Subcutaneous abdominal adipose tissue (tissue), 5 donors: Measurements from ENCODE around the gene SLC37A4.

Experiments used
- H3K27ac ChIP-seq: one replicate; pipeline ENCODE4 v1.7.0; 2013; ENCODE audit warnings: low read depth, mild to moderate bottlenecking, inconsistent platforms, low read length, moderate library complexity
- H3K27me3 ChIP-seq, 5 donors: one replicate each; pipeline ENCODE4 v1.7.0; 2013; ENCODE audit warnings: low read length in 5 of 5, inconsistent platforms in 1 of 5; ENCODE audit not compliant: control insufficient read depth in 5 of 5, insufficient read depth in 4 of 5
- H3K36me3 ChIP-seq, 5 donors: one replicate each; pipeline ENCODE4 v1.7.0; 2013; ENCODE audit warnings: low read length in 5 of 5; ENCODE audit not compliant: control insufficient read depth in 5 of 5, insufficient read depth in 5 of 5
- H3K4me1 ChIP-seq, 5 donors: one replicate each; pipeline ENCODE4 v1.7.0; 2013; ENCODE audit warnings: low read length in 5 of 5, mild to moderate bottlenecking in 3 of 5, moderate library complexity in 1 of 5; ENCODE audit not compliant: control insufficient read depth in 5 of 5, insufficient read depth in 5 of 5
- H3K4me3 ChIP-seq, 5 donors: one replicate each; pipeline ENCODE4 v1.7.0; 2013; ENCODE audit warnings: low read length in 5 of 5, low read depth in 1 of 5
- H3K9ac ChIP-seq, 5 donors: one replicate each; pipeline ENCODE4 v1.7.0; 2013; ENCODE audit warnings: low read length in 5 of 5, mild to moderate bottlenecking in 4 of 5, moderate library complexity in 3 of 5
- H3K9me3 ChIP-seq, 5 donors: one replicate each; pipeline ENCODE4 v1.7.0; 2013; ENCODE audit warnings: low read length in 5 of 5; ENCODE audit not compliant: control insufficient read depth in 5 of 5
- donor health status: healthy.
- donor health status: healthy.
- donor health status: healthy.
- donor health status: healthy.
- donor health status: healthy.

SLC37A4 gene

GRCh38 chr11:119028346-119029068, 2.2 kb downstream of the SLC37A4 start:
- H3K4me1 ChIP-seq, result peaks cover 0 to 53% (median 42%) of the 10 kb centered on the region in 5 donors
- peaks cover 4 to 37% (median 32%) of the 10 kb centered on the region in 5 donors for H3K36me3 ChIP-seq
- H3K27ac ChIP-seq, result no peak overlapping the region
- no peaks in the 10 kb centered on the region for H3K27me3 ChIP-seq
- no peak overlapping the region for H3K4me3 ChIP-seq
- H3K9me3 ChIP-seq, result no peaks in the 10 kb centered on the region
- H3K9ac ChIP-seq, result no peak overlapping the region

GRCh38 chr11:119027561-119028345, 2.9 kb downstream of the SLC37A4 start:
- Histone ChIP-seq H3K9ac (peak overlapping the region in 1 of 5 donors; percentile 16), H3K4me1 (peaks cover 0 to 53% (median 43%) of the 10 kb centered on the region in 5 donors)

GRCh38 chr11:119026970-119027369, 3.7 kb downstream of the SLC37A4 start:
- H3K4me3 ChIP-seq, result no peak overlapping the region
- H3K9me3 ChIP-seq, result no peaks in the 10 kb centered on the region
- H3K36me3 ChIP-seq, result peaks cover 7 to 50% (median 44%) of the 10 kb centered on the region in 5 donors
- H3K9ac ChIP-seq, result no peak overlapping the region
- H3K27ac ChIP-seq, result no peak overlapping the region
- H3K27me3 ChIP-seq, result no peaks in the 10 kb centered on the region
- peaks cover 0 to 53% (median 43%) of the 10 kb centered on the region in 5 donors for H3K4me1 ChIP-seq

More at GRCh38 chr11:119027561-119028345, 2.9 kb downstream of the SLC37A4 start:
- Histone ChIP-seq H3K27me3 (no peaks in the 10 kb centered on the region), H3K27ac (no peak overlapping the region), H3K4me3 (no peak overlapping the region), H3K9me3 (no peaks in the 10 kb centered on the region), H3K36me3 (peaks cover 7 to 43% (median 37%) of the 10 kb centered on the region in 5 donors)

- no peak overlapping the region for H3K4me3 ChIP-seq
- peaks cover 12 to 58% (median 48%) of the 10 kb centered on the region in 5 donors for H3K36me3 ChIP-seq
- H3K9ac ChIP-seq, result no peak overlapping the region
- H3K27me3 ChIP-seq, result no peaks in the 10 kb centered on the region
- H3K4me1 ChIP-seq, result peaks cover 0 to 54% (median 47%) of the 10 kb centered on the region in 5 donors
- no peaks in the 10 kb centered on the region for H3K9me3 ChIP-seq
- peak overlapping the region; percentile 15 for H3K27ac ChIP-seq
Observed at GRCh38 chr11:119025978-119026766, 4.5 kb downstream of the SLC37A4 start.

GRCh38 chr11:119025541-119025940, 5.1 kb downstream of the SLC37A4 start:
- Histone ChIP-seq H3K9ac (peak overlapping the region in 3 of 5 donors; percentile 2 to 51 (median 26)), H3K4me3 (no peak overlapping the region), H3K27ac (peak overlapping the region; percentile 15), H3K4me1 (peaks cover 0 to 52% (median 46%) of the 10 kb centered on the region in 5 donors), H3K9me3 (no peaks in the 10 kb centered on the region), H3K36me3 (peaks cover 12 to 61% (median 48%) of the 10 kb centered on the region in 5 donors), H3K27me3 (no peaks in the 10 kb centered on the region)

- no peaks in the 10 kb centered on the region for H3K9me3 ChIP-seq
- no peaks in the 10 kb centered on the region for H3K27me3 ChIP-seq
- H3K27ac ChIP-seq, result peak overlapping the region; percentile 15
- peak overlapping the region in 3 of 5 donors; percentile 2 to 51 (median 26) for H3K9ac ChIP-seq
- peaks cover 0 to 51% (median 43%) of the 10 kb centered on the region in 5 donors for H3K4me1 ChIP-seq
- peaks cover 12 to 61% (median 48%) of the 10 kb centered on the region in 5 donors for H3K36me3 ChIP-seq
- H3K4me3 ChIP-seq, result peak overlapping the region in 3 of 5 donors; percentile 22 to 32 (median 31)
Observed at GRCh38 chr11:119025099-119025473, 5.6 kb downstream of the SLC37A4 start.

GRCh38 chr11:119024430-119025098, 6.1 kb downstream of the SLC37A4 start:
- Histone ChIP-seq H3K36me3 (peaks cover 12 to 61% (median 48%) of the 10 kb centered on the region in 5 donors), H3K27me3 (no peaks in the 10 kb centered on the region), H3K4me3 (peak overlapping the region in 4 of 5 donors; percentile 8 to 32 (median 26))

GRCh38 chr11:119023741-119024140, 6.9 kb downstream of the SLC37A4 start:
- Histone ChIP-seq H3K9me3 (no peaks in the 10 kb centered on the region), H3K9ac (no peak overlapping the region), H3K27me3 (no peaks in the 10 kb centered on the region), H3K36me3 (peaks cover 12 to 61% (median 48%) of the 10 kb centered on the region in 5 donors), H3K27ac (no peak overlapping the region), H3K4me3 (no peak overlapping the region), H3K4me1 (peaks cover 5 to 49% (median 43%) of the 10 kb centered on the region in 5 donors)

More at GRCh38 chr11:119024430-119025098, 6.1 kb downstream of the SLC37A4 start:
- H3K27ac ChIP-seq, result peak overlapping the region; percentile 15
- H3K9me3 ChIP-seq, result no peaks in the 10 kb centered on the region
- peaks cover 5 to 51% (median 43%) of the 10 kb centered on the region in 5 donors for H3K4me1 ChIP-seq
- peak overlapping the region in 3 of 5 donors; percentile 2 to 38 (median 26) for H3K9ac ChIP-seq

GRCh38 chr11:119021631-119022030, 9.0 kb downstream of the SLC37A4 start:
- H3K4me1 ChIP-seq, result peaks cover 8 to 53% (median 48%) of the 10 kb centered on the region in 5 donors
- H3K27ac ChIP-seq, result no peak overlapping the region
- no peaks in the 10 kb centered on the region for H3K27me3 ChIP-seq
- no peak overlapping the region for H3K9ac ChIP-seq
- H3K36me3 ChIP-seq, result peaks cover 12 to 54% (median 38%) of the 10 kb centered on the region in 5 donors
- H3K4me3 ChIP-seq, result no peak overlapping the region
- no peaks in the 10 kb centered on the region for H3K9me3 ChIP-seq
